ENCODE data around the gene COMMD3. TPM values are rescaled to one million over a fixed set of nuclear protein-coding genes. Genes with fewer than 3 reads are reported as not detected.
"Not testable (repeated sequence)": the region's sequence is repeated elsewhere in the genome, so short reads cannot be mapped to it uniquely, and the experiment has no call there.

COMMD3 gene
- polyA plus RNA-seq, 3 donors from 2014 or later, result 80.5 to 112 (median 82.6) TPM

- H3K27ac Mint-ChIP-seq, H3K4me1 Mint-ChIP-seq: not testable (repeated sequence)
Measured at GRCh38 chr10:22310012-22310411, 6.2 kb upstream of the COMMD3 start.

GRCh38 chr10:22310928-22311327, 5.3 kb upstream of the COMMD3 start:
- H3K9me3 Mint-ChIP-seq, result no peaks in the 10 kb centered on the region

More at GRCh38 chr10:22310012-22310411, 6.2 kb upstream of the COMMD3 start:
- H3K27me3 Mint-ChIP-seq (ENCODE audit: low read depth in 3 of 3); DNase-seq; H3K4me3 Mint-ChIP-seq; H3K9me3 Mint-ChIP-seq; H3K36me3 Mint-ChIP-seq: not testable (repeated sequence)

GRCh38 chr10:22314852-22315251, 1.3 kb upstream of the COMMD3 start:
- DNase-seq, result no peak
- peak overlapping the region in 1 of 6 donors; percentile 97 for H3K27ac Mint-ChIP-seq

More at GRCh38 chr10:22310928-22311327, 5.3 kb upstream of the COMMD3 start:
- H3K4me3 Mint-ChIP-seq, result no peak overlapping the region
- no peak for DNase-seq
- H3K27me3 Mint-ChIP-seq (ENCODE audit: low read depth in 3 of 3), result peaks cover 9 to 10% (median 9%) of the 10 kb centered on the region in 3 donors
- peaks cover 0 to 4% (median 0%) of the 10 kb centered on the region in 3 donors for H3K36me3 Mint-ChIP-seq
- peaks cover 7 to 9% of the 10 kb centered on the region in 2 donors for H3K4me1 Mint-ChIP-seq
- H3K27ac Mint-ChIP-seq, result no peak overlapping the region

GRCh38 chr10:22315455-22316285, 518 bp upstream of the COMMD3 start:
- H3K36me3 Mint-ChIP-seq, result peaks cover 0 to 4% (median 0%) of the 10 kb centered on the region in 3 donors
- peaks cover 27 to 49% of the 10 kb centered on the region in 2 donors for H3K4me1 Mint-ChIP-seq

More at GRCh38 chr10:22314852-22315251, 1.3 kb upstream of the COMMD3 start:
- H3K4me3 Mint-ChIP-seq, result peak overlapping the region; percentile 96 to 99 (median 97)
- H3K27me3 Mint-ChIP-seq (ENCODE audit: low read depth in 3 of 3), result peaks cover 5 to 17% (median 15%) of the 10 kb centered on the region in 3 donors
- H3K4me1 Mint-ChIP-seq, result peaks cover 23 to 43% of the 10 kb centered on the region in 2 donors
- peaks cover 0 to 4% (median 0%) of the 10 kb centered on the region in 3 donors for H3K36me3 Mint-ChIP-seq
- H3K9me3 Mint-ChIP-seq, result no peaks in the 10 kb centered on the region

GRCh38 chr10:22317076-22317370, 835 bp downstream of the COMMD3 start:
- peaks cover 0 to 2% (median 0%) of the 10 kb centered on the region in 6 donors for H3K9me3 Mint-ChIP-seq
- H3K27me3 Mint-ChIP-seq (ENCODE audit: low read depth in 3 of 3), result peaks cover 12 to 26% (median 23%) of the 10 kb centered on the region in 3 donors
- H3K36me3 Mint-ChIP-seq, result peaks cover 0 to 4% (median 0%) of the 10 kb centered on the region in 3 donors
- no peak for DNase-seq
- H3K27ac Mint-ChIP-seq, result peak overlapping the region; percentile 89 to 96 (median 92)
- H3K4me3 Mint-ChIP-seq, result peak overlapping the region; percentile 90 to 92 (median 92)
- H3K4me1 Mint-ChIP-seq, result peaks cover 27 to 49% of the 10 kb centered on the region in 2 donors

More at GRCh38 chr10:22315455-22316285, 518 bp upstream of the COMMD3 start:
- DNase-seq, result peak in 1 of 3 donors; percentile 53
- peaks cover 8 to 21% (median 20%) of the 10 kb centered on the region in 3 donors for H3K27me3 Mint-ChIP-seq (ENCODE audit: low read depth in 3 of 3)
- H3K4me3 Mint-ChIP-seq, result peak overlapping the region; percentile 96 to 99 (median 97)
- H3K9me3 Mint-ChIP-seq, result peaks cover 0 to 2% (median 0%) of the 10 kb centered on the region in 6 donors
- peak overlapping the region; percentile 85 to 98 (median 92) for H3K27ac Mint-ChIP-seq

- Mint-ChIP-seq H3K9me3 (peaks cover 0 to 2% (median 0%) of the 10 kb centered on the region in 6 donors), H3K27ac (peak overlapping the region in 4 of 6 donors; percentile 69 to 93 (median 82)), H3K36me3 (peaks cover 0 to 4% (median 0%) of the 10 kb centered on the region in 3 donors), H3K27me3 (ENCODE audit: low read depth in 3 of 3) (peaks cover 18 to 35% (median 32%) of the 10 kb centered on the region in 3 donors), H3K4me3 (peak overlapping the region; percentile 30 to 92 (median 57)), H3K4me1 (peaks cover 36 to 58% of the 10 kb centered on the region in 2 donors)
- no peak for DNase-seq
Measured at GRCh38 chr10:22317771-22318565, 1.8 kb downstream of the COMMD3 start.

- Mint-ChIP-seq H3K4me1 (peaks cover 42 to 66% of the 10 kb centered on the region in 2 donors), H3K4me3 (peak overlapping the region in 3 of 5 donors; percentile 27 to 87 (median 45)), H3K27me3 (ENCODE audit: low read depth in 3 of 3) (peaks cover 21 to 36% (median 35%) of the 10 kb centered on the region in 3 donors)
Measured at GRCh38 chr10:22318772-22319171, 2.6 kb downstream of the COMMD3 start.

GRCh38 chr10:22319547-22319979, 3.4 kb downstream of the COMMD3 start:
- peaks cover 50 to 74% of the 10 kb centered on the region in 2 donors for H3K4me1 Mint-ChIP-seq
- no peak for DNase-seq

More at GRCh38 chr10:22318772-22319171, 2.6 kb downstream of the COMMD3 start:
- Mint-ChIP-seq H3K36me3 (peaks cover 0 to 4% (median 0%) of the 10 kb centered on the region in 3 donors), H3K9me3 (peaks cover 0 to 2% (median 0%) of the 10 kb centered on the region in 6 donors), H3K27ac (peak overlapping the region in 2 of 6 donors; percentile 46 to 71)
- DNase-seq, result no peak

GRCh38 chr10:22319980-22320558, 3.9 kb downstream of the COMMD3 start:
- Mint-ChIP-seq H3K27me3 (ENCODE audit: low read depth in 3 of 3) (peaks cover 28 to 43% (median 42%) of the 10 kb centered on the region in 3 donors), H3K4me1 (peaks cover 55 to 79% of the 10 kb centered on the region in 2 donors), H3K9me3 (peaks cover 0 to 2% (median 0%) of the 10 kb centered on the region in 6 donors)

More at GRCh38 chr10:22319547-22319979, 3.4 kb downstream of the COMMD3 start:
- Mint-ChIP-seq H3K27ac (peak overlapping the region in 5 of 6 donors; percentile 85 to 97 (median 93)), H3K4me3 (peak overlapping the region; percentile 87 to 98 (median 95)), H3K36me3 (peaks cover 0 to 4% (median 0%) of the 10 kb centered on the region in 3 donors), H3K9me3 (peaks cover 0 to 2% (median 0%) of the 10 kb centered on the region in 6 donors), H3K27me3 (ENCODE audit: low read depth in 3 of 3) (peaks cover 24 to 38% (median 38%) of the 10 kb centered on the region in 3 donors)

GRCh38 chr10:22320591-22321155, 4.5 kb downstream of the COMMD3 start, which contains the start of gene BMI1:
Gene BMI1 (plus strand): TSS chr10:22321099. CDS start chr10:22326450, 5,351 bp downstream.
- Mint-ChIP-seq H3K4me3 (peak within 1 kb of the TSS; percentile 87 to 98 (median 95)), H3K27me3 (ENCODE audit: low read depth in 3 of 3) (peaks cover 26 to 43% (median 38%) of the 10 kb centered on the region in 3 donors), H3K9me3 (peaks cover 0 to 2% (median 0%) of the 10 kb centered on the region in 6 donors), H3K4me1 (peaks cover 51 to 75% of the 10 kb centered on the region in 2 donors), H3K27ac (peak within 1 kb of the TSS; percentile 85 to 97 (median 94)), H3K36me3 (peaks cover 0 to 1% (median 0%) of the 10 kb centered on the region in 3 donors)
- DNase-seq, result peak; percentile 55 to 64 (median 61)

More at GRCh38 chr10:22319980-22320558, 3.9 kb downstream of the COMMD3 start:
- no peak for DNase-seq
- H3K27ac Mint-ChIP-seq, result peak overlapping the region; percentile 85 to 97 (median 94)
- H3K36me3 Mint-ChIP-seq, result peaks cover 0 to 4% (median 0%) of the 10 kb centered on the region in 3 donors
- H3K4me3 Mint-ChIP-seq, result peak overlapping the region; percentile 87 to 98 (median 95)

GRCh38 chr10:22321156-22321923, 5.2 kb downstream of the COMMD3 start:
- no peaks in the 10 kb centered on the region for H3K36me3 Mint-ChIP-seq
- H3K27me3 Mint-ChIP-seq (ENCODE audit: low read depth in 3 of 3), result peaks cover 30 to 46% (median 41%) of the 10 kb centered on the region in 3 donors
- peaks cover 0 to 2% (median 0%) of the 10 kb centered on the region in 6 donors for H3K9me3 Mint-ChIP-seq
- peak; percentile 71 to 80 (median 73) for DNase-seq
- H3K4me1 Mint-ChIP-seq, result peaks cover 55 to 78% of the 10 kb centered on the region in 2 donors
- peak overlapping the region in 5 of 6 donors; percentile 69 to 84 (median 73) for H3K27ac Mint-ChIP-seq
- H3K4me3 Mint-ChIP-seq, result peak overlapping the region; percentile 78 to 87 (median 85)
